ENCODE data around the gene C19orf73.

The C19orf73 gene

DNA sequence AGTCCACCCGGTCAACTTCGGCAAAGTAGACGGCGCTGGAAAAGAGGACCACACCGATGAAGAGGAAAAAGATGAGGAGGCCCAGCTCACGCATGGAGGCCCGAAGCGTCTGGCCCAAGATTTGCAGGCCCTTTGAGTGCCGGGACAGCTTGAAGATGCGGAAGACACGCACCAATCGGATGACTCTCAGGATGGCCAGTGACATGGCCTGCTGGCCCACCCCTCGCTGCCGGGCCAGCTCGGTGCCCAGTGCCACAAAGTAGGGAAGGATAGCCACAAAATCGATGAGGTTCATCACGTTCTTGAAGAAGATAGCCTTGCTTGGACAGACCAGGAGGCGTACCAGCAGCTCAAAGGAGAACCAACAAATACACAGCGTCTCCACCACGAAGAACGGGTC, 48.5 kb downstream of the C19orf73 start:
- DNase-seq (ENCODE audit: low read depth in 4 of 4, low spot score in 1 of 4): no peak

DNA sequence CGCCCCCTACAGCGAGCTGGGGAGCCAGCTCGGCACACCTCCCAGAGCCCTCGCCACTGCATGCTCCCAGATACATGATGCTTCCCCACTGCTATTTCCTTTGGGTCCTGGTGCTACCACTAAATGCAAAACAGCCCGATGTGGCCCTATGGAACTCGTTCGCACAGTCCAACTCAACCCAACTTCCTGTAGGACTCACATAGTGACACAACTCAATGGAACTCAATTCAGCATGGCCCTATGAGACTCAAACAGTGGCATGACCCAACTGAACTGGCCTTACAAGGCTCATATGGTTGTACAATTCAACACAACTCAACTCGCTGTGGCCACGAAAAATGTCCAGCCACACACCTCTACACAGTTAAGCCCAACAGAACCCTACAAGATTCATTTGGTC, 49.9 kb downstream of the C19orf73 start:
- no peak for DNase-seq (ENCODE audit: low read depth in 4 of 4, low spot score in 1 of 4)
